ENCODE measurements around the gene WWOX.

WWOX gene

DNA sequence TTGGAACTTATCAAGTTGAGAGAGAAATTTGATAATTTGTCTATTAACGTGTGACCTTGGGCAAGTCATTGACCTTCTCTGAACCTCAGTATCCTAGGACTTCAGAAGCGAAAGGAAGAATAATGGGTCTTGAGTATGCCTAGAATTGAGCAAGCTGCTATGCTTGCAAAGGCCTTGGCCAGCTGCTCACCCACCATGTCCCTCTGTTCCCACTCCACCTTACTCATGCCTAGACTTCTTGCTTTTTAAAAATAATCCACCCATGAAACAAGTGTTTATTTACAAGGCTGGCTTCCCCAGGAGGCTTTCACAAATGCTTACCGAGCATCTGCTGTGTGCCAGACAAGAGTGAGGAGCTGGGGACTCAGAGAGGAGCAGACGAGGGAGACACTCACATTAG, 910.4 kb downstream of the WWOX start:
- TF ChIP-seq, protein P1, sequence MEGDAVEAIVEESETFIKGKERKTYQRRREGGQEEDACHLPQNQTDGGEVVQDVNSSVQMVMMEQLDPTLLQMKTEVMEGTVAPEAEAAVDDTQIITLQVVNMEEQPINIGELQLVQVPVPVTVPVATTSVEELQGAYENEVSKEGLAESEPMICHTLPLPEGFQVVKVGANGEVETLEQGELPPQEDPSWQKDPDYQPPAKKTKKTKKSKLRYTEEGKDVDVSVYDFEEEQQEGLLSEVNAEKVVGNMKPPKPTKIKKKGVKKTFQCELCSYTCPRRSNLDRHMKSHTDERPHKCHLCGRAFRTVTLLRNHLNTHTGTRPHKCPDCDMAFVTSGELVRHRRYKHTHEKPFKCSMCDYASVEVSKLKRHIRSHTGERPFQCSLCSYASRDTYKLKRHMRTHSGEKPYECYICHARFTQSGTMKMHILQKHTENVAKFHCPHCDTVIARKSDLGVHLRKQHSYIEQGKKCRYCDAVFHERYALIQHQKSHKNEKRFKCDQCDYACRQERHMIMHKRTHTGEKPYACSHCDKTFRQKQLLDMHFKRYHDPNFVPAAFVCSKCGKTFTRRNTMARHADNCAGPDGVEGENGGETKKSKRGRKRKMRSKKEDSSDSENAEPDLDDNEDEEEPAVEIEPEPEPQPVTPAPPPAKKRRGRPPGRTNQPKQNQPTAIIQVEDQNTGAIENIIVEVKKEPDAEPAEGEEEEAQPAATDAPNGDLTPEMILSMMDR (IDR thresholded peaks at IDR 0.05) = no peak
- no peak overlapping the region for H3K27ac ChIP-seq
- no peak for DNase-seq
- intact Hi-C loops (cut with DNase I; ENCODE audit: low total_unique reads) = no loop called here
- no peak overlapping the region for H3K4me3 ChIP-seq
- H3K4me1 ChIP-seq = no peaks in the 10 kb centered on the region
- H3K27me3 ChIP-seq = no peaks in the 10 kb centered on the region
- no peaks in the 10 kb centered on the region for H3K36me3 ChIP-seq
- no peaks in the 10 kb centered on the region for H3K9me3 ChIP-seq

DNA sequence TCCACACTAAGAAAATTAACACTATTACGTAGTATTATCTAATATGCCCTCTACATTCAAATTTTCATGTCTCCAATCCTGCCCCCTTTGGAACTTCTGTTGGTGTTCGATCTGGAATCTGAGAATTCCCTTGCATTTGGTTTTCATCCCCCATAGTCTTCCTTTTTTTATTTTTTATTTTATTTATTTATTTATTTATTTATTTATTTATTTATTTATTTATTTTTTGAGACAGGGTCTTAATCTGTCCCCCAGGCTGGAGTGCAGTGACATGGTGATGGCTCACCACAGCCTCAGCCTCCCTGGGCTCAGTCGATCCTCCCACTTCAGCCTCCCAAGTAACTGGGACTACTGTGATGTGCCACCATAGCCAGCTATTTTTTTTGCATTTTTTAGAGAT, 911.8 kb downstream of the WWOX start:
- no peak for DNase-seq
- no peaks in the 10 kb centered on the region for H3K9me3 ChIP-seq
- TF ChIP-seq, protein P1 (IDR thresholded peaks at IDR 0.05) = no peak
- H3K27ac ChIP-seq = no peak overlapping the region
- intact Hi-C loops (cut with DNase I; ENCODE audit: low total_unique reads) = no loop called here
- H3K4me1 ChIP-seq = no peaks in the 10 kb centered on the region
- H3K4me3 ChIP-seq = no peak overlapping the region
- no peaks in the 10 kb centered on the region for H3K36me3 ChIP-seq
- no peaks in the 10 kb centered on the region for H3K27me3 ChIP-seq

- H3K27ac ChIP-seq = no peak overlapping the region
- H3K27me3 ChIP-seq = no peaks in the 10 kb centered on the region
- TF ChIP-seq, protein P1 (IDR thresholded peaks at IDR 0.05) = no peak
- H3K36me3 ChIP-seq = no peaks in the 10 kb centered on the region
- no peaks in the 10 kb centered on the region for H3K9me3 ChIP-seq
- intact Hi-C loops (cut with DNase I; ENCODE audit: low total_unique reads) = no loop called here
- no peak overlapping the region for H3K4me3 ChIP-seq
- no peak for DNase-seq
- H3K4me1 ChIP-seq = no peaks in the 10 kb centered on the region
These were observed 913.4 kb downstream of the WWOX start for GRCh38 chr16:79012671-79013434.

DNA sequence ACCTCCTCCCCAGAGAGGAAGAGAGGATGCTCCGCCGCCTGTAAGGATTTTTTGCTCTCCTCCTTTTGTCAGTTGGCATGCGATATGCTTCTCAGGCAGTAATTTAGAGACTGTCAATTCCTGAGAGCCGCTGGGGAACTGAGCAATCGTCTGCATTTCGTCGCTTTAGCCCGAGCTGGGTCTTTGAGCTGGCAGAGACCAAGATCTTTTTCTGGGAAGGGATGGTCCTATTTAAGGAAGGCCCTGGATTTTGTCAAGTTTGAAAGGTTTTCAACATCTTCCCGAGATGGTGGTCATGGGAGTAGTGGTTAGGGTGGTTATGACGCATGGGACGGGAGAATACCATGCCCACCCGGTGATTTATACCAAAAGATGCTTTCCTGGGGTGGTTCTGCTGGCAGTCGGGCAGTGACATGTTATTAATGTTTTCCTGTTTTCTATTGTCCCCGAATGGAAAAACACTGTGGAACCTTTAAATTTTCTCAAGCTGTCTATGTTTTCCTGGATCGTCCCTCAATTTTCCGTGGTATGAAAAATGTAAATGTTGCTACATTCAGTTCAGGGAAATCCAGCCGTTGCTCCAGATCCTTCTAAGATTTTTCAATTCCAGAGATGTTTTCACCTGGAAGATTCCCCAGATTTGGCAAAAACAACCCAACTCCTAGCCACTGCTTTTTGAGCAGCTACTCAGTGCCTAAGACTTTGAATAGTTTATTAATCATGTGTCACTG, 914.6 kb downstream of the WWOX start:
- intact Hi-C loops (cut with DNase I; ENCODE audit: low total_unique reads) = no loop called here
- Histone ChIP-seq H3K9me3 (no peaks in the 10 kb centered on the region), H3K27ac (no peak overlapping the region), H3K4me3 (no peak overlapping the region), H3K4me1 (no peaks in the 10 kb centered on the region), H3K27me3 (no peaks in the 10 kb centered on the region), H3K36me3 (no peaks in the 10 kb centered on the region)
- no peak for DNase-seq
- TF ChIP-seq, protein P1 (IDR thresholded peaks at IDR 0.05) = no peak

GRCh38 chr16:79018650-79019429, 919.4 kb downstream of the WWOX start:
- Histone ChIP-seq H3K4me3 (no peak overlapping the region), H3K36me3 (no peaks in the 10 kb centered on the region), H3K27me3 (no peaks in the 10 kb centered on the region), H3K9me3 (no peaks in the 10 kb centered on the region), H3K27ac (no peak overlapping the region), H3K4me1 (no peaks in the 10 kb centered on the region)
- TF ChIP-seq, protein P1 (IDR thresholded peaks at IDR 0.05) = no peak
- no peak for DNase-seq
- intact Hi-C loops (cut with DNase I; ENCODE audit: low total_unique reads) = no loop called here

Measured in tibial artery (tissue), 4 donors.